ENCODE data around the gene NPAS3.

- TF ChIP-seq, protein P1, sequence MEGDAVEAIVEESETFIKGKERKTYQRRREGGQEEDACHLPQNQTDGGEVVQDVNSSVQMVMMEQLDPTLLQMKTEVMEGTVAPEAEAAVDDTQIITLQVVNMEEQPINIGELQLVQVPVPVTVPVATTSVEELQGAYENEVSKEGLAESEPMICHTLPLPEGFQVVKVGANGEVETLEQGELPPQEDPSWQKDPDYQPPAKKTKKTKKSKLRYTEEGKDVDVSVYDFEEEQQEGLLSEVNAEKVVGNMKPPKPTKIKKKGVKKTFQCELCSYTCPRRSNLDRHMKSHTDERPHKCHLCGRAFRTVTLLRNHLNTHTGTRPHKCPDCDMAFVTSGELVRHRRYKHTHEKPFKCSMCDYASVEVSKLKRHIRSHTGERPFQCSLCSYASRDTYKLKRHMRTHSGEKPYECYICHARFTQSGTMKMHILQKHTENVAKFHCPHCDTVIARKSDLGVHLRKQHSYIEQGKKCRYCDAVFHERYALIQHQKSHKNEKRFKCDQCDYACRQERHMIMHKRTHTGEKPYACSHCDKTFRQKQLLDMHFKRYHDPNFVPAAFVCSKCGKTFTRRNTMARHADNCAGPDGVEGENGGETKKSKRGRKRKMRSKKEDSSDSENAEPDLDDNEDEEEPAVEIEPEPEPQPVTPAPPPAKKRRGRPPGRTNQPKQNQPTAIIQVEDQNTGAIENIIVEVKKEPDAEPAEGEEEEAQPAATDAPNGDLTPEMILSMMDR (conservative IDR thresholded peaks at IDR 0.05; ENCODE audit: low read depth, low read length) = no peak
- no peak for TF ChIP-seq EZH2 (IDR thresholded peaks at IDR 0.05; ENCODE audit: borderline replicate concordance, low read depth, low read length, poor library complexity, severe bottlenecking)
Observed at GRCh38 chr14:33250963-33251362, 312.3 kb downstream of the NPAS3 start.
